PFSK-1 (cell line): ENCODE measurements around the gene NOC2L.

Source experiments
- FOXP2 ChIP-seq: optimal IDR thresholded peaks from 2 replicates; pipeline ENCODE3; 2011; ENCODE audit warnings: borderline replicate concordance, control low read depth, inconsistent platforms; ENCODE audit not compliant: insufficient read depth; ENCODE audit errors: extremely low read length, extremely low read depth
- POLR2AphosphoS5 ChIP-seq: IDR thresholded peaks from 2 replicates; pipeline ENCODE4 v1.6.1; 2012; ENCODE audit warnings: low read depth, mild to moderate bottlenecking, control low read depth, low read length, moderate library complexity
- SIN3A ChIP-seq: IDR thresholded peaks from 2 replicates; pipeline ENCODE4 v1.6.1; 2012; ENCODE audit warnings: mild to moderate bottlenecking, low read length, moderate library complexity, borderline replicate concordance; ENCODE audit not compliant: insufficient read depth
- TAF1 ChIP-seq: IDR thresholded peaks from 2 replicates; pipeline ENCODE4 v1.6.1; 2012; ENCODE audit warnings: low read length, control low read depth, borderline replicate concordance; ENCODE audit not compliant: insufficient read depth
- TF ChIP-seq, protein P1 (sequence below), 2 experiments: IDR thresholded peaks; 2 replicates each; pipeline versions ENCODE4 v1.6.1 to v1.8.0; 2011 to 2012; ENCODE audit warnings: low read depth in 2 of 2, low read length in 2 of 2, control low read depth in 1 of 2, inconsistent platforms in 1 of 2, mild to moderate bottlenecking in 1 of 2, moderate library complexity in 1 of 2; ENCODE audit not compliant: insufficient read depth in 1 of 2

The NOC2L gene

DNA sequence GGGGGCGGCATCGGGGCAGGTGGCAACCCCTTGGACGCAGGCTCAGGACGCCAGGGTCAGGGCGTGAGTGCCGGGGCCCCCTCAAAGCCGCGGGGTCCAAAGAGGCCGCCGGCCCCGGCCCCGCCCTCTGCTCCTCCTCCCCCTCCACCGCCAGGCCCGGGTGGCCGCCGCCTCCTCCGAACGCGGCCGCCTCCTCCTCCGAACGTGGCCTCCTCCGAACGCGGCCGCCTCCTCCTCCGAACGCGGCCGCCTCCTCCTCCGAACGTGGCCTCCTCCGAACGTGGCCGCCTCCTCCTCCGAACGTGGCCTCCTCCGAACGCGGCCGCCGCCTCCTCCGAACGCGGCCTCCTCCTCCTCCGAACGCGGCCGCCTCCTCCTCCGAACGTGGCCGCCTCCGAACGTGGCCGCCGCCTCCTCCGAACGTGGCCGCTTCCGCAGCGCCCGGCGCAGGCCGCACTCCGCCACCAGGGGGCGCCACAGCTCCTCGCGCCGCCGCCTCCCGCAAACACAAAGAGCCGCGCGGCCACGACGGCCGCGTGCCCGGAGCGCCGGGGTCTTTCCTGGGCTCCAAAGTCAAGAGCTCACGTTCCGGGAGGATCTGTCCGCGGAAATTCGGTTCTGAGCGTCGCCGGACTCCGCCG, 54.6 kb downstream of the NOC2L start:
- TF ChIP-seq TAF1 = 0 out of 2 replicates have a peak, but pooled peaks have one; percentile 39
- TF ChIP-seq POLR2AphosphoS5 = peak; percentile 58; the same call in 1 of the 2 replicates
- TF ChIP-seq SIN3A = no peak
- no peak for TF ChIP-seq FOXP2
- TF ChIP-seq, protein P1, sequence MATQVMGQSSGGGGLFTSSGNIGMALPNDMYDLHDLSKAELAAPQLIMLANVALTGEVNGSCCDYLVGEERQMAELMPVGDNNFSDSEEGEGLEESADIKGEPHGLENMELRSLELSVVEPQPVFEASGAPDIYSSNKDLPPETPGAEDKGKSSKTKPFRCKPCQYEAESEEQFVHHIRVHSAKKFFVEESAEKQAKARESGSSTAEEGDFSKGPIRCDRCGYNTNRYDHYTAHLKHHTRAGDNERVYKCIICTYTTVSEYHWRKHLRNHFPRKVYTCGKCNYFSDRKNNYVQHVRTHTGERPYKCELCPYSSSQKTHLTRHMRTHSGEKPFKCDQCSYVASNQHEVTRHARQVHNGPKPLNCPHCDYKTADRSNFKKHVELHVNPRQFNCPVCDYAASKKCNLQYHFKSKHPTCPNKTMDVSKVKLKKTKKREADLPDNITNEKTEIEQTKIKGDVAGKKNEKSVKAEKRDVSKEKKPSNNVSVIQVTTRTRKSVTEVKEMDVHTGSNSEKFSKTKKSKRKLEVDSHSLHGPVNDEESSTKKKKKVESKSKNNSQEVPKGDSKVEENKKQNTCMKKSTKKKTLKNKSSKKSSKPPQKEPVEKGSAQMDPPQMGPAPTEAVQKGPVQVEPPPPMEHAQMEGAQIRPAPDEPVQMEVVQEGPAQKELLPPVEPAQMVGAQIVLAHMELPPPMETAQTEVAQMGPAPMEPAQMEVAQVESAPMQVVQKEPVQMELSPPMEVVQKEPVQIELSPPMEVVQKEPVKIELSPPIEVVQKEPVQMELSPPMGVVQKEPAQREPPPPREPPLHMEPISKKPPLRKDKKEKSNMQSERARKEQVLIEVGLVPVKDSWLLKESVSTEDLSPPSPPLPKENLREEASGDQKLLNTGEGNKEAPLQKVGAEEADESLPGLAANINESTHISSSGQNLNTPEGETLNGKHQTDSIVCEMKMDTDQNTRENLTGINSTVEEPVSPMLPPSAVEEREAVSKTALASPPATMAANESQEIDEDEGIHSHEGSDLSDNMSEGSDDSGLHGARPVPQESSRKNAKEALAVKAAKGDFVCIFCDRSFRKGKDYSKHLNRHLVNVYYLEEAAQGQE (IDR thresholded peaks at IDR 0.05; ENCODE audit: insufficient read depth in 1 of 2, low read depth in 2 of 2, low read length in 2 of 2) = peak; percentile 5 to 48; a peak in 2 of 4 replicates

DNA sequence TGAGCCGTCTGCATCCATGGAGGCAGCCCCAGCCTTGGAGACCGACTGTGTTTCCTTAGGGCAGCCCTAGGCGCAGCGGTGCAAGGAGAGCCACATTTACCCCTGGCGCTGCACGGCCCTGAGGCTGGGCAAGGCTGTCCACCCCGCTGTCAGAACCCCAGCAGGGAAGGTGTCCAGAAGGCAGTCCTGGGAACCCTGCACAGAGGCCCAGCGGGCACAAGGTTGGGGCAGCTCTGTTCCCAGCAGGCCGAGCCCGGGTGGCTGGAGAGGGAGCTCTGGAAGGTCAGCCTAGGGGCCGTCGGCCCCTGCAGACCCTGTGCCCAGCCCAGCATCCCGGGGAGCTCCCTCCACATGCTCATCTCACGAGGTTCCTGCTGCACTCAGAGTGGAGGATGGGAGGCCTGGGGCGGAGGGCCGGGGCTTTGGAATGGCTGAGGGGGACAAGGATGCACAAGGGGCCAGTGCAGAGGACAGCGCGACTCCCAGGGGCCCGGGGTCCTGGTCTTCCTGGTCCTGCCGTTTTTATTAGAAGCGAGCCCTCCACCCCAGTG, 55.3 kb downstream of the NOC2L start:
- TF ChIP-seq FOXP2 (no peak), SIN3A (no peak), POLR2AphosphoS5 (no peak), TAF1 (no peak)
- TF ChIP-seq, protein P1 (IDR thresholded peaks at IDR 0.05; ENCODE audit: insufficient read depth in 1 of 2, low read depth in 2 of 2, low read length in 2 of 2) = no peak

DNA sequence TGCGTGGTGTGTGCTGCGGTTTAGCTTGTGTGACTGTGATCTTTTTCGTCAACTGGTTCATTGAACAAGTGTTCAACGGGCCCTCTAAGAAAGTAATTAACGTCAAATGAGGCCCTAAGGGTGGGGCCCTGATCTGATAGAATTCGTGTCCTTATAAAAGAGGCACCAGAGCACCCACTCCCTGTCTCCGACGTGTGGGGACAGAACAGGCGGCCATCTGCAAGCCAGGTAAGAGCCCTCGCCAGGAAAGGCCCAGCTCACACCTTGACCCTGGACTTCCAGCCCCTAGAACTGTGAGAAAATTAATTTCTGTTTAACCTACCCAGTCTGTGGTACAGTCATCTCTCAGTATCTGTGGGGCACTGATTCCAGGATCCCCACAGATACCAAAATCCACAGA, 55.8 kb downstream of the NOC2L start:
- TF ChIP-seq FOXP2 (no peak), POLR2AphosphoS5 (no peak), SIN3A (no peak), TAF1 (no peak)
- TF ChIP-seq, protein P1 (IDR thresholded peaks at IDR 0.05; ENCODE audit: insufficient read depth in 1 of 2, low read depth in 2 of 2, low read length in 2 of 2) = no peak

DNA sequence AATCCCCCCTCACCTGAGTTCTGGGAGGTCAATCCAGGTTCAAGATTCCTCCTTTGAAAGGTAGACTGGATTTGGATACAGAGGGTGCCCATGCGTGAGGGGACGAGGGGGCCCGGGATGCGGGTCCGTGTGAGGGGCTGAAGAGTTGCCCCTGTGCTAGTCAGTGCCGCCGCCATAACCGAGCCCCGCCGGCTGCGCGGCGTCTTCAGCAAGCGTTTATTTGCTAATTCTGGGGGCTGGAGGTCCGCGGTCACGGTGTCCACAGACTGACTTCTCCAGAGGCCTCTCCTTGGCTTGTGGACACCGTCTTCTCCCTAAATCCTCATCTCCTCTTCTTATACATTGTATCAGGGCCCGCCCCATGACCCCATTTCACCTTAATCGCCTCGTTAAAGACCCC, 56.3 kb downstream of the NOC2L start:
- TF ChIP-seq FOXP2 = no peak
- no peak for TF ChIP-seq TAF1
- no peak for TF ChIP-seq POLR2AphosphoS5
- TF ChIP-seq, protein P1 (IDR thresholded peaks at IDR 0.05; ENCODE audit: insufficient read depth in 1 of 2, low read depth in 2 of 2, low read length in 2 of 2) = no peak
- TF ChIP-seq SIN3A = no peak
